ENCODE data around the gene UPK1A. TPM values are rescaled to one million over a fixed set of nuclear protein-coding genes. Genes with fewer than 3 reads are reported as not detected.

UPK1A gene
- total RNA-seq, 1 experiment from 2014 or later, result 0.69 TPM

DNA sequence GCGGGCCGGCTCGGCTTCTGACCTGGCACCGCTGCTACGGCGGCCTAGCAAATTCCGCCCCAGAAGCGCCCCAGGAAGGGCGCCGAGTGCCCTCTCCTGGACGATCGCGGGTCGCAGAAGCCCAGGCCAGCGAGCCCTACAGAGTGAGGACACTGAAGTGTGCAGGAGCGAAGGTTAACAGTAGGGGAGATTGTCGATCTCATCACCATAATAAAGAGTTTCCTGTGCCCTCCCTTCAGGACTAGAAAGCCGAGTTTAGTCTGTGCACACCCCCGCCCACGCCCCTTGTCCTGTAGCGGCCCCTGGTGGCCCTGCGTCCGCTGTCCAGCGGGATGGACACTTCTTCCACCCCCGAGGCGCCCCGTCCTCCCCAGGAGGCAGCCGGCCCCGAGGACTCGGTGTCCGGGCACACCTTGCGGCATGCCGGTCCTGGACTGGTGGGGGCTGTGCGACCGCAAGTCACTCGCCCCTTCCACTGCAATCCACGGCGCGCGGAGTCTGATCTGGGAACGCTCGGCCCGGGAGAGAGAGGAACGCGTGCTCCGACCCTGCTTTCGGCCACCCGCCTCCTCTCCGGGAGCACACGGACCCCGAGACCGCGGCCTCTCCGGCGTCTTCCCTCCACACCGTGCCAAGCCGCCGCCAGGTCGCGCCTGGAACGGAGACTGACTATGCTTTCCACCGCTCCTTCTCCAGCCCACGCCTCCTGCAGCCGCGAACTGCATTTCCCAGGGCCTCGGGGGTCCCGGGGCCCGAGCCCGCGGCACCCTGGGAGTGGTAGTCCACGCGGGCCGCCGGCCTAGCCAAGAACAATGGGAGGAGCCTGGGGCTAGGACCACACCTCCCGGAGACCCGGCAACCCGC lies 50.7 kb downstream of the UPK1A start:
- peak overlapping the region; percentile 85 for H3K27ac ChIP-seq (ENCODE audit: low read depth, low read length)
- H2AFZ ChIP-seq (ENCODE audit: low read depth, low read length, poor library complexity, severe bottlenecking), result peak overlapping the region; percentile 28
- H3K4me3 ChIP-seq (replicated peaks in 1 of 2; ENCODE audit: low read depth in 1 of 2, low read length in 2 of 2), result peak overlapping the region; percentile 89 to 94
- H4K20me1 ChIP-seq (ENCODE audit: insufficient read depth), result no peaks in the 10 kb centered on the region
- peaks cover 16 to 31% of the 10 kb centered on the region in 2 experiments for H3K4me1 ChIP-seq (ENCODE audit: control insufficient read depth in 1 of 2, insufficient read depth in 2 of 2, low read length in 2 of 2)
- no peaks in the 10 kb centered on the region for H3K27me3 ChIP-seq (ENCODE audit: insufficient read depth, low read length)
- ChIA-PET POLR2A (no interaction called here), RAD21 (ENCODE audit: low non-redundant PET in 1 of 2, low total read pairs in 2 of 2, uncharacterized antibody in 2 of 2, unreplicated experiment in 2 of 2) (no interaction called here), CTCF (no interaction called here)
- H3K36me3 ChIP-seq (ENCODE audit: control insufficient read depth in 1 of 2, insufficient read depth in 2 of 2, low read length in 2 of 2), result peaks cover 9 to 17% of the 10 kb centered on the region in 2 experiments; a peak in 3 of 4 replicates
- peak; percentile 84 for ATAC-seq
- H3K4me2 ChIP-seq (ENCODE audit: low read length), result peak overlapping the region; percentile 81
- H3K9ac ChIP-seq (ENCODE audit: low read length), result peak overlapping the region; percentile 91
- no peak for TF ChIP-seq EZH2 (IDR thresholded peaks at IDR 0.05)
- TF ChIP-seq SP1 (IDR thresholded peaks at IDR 0.05; ENCODE audit: low read depth), result peak; percentile 20; the same call in 1 of the 2 replicates
- TF ChIP-seq RAD21 (IDR thresholded peaks at IDR 0.05; ENCODE audit: low read depth), result peak; percentile 90
- TF ChIP-seq POLR2AphosphoS5 (IDR thresholded peaks at IDR 0.05; ENCODE audit: low read depth, low read length), result peak; percentile 55
- TF ChIP-seq ELF1 (IDR thresholded peaks at IDR 0.05; ENCODE audit: borderline replicate concordance, low read depth), result no peak; the same call in 1 of the 2 replicates
- peak; percentile 97 for TF ChIP-seq EGR1 (IDR thresholded peaks at IDR 0.05; ENCODE audit: low read depth)
- TF ChIP-seq YY1 (IDR thresholded peaks at IDR 0.05; ENCODE audit: extremely low read depth, insufficient replicate concordance, low read depth, low read length), result peak; percentile 55
- peak; percentile 77 for TF ChIP-seq ZFX (IDR thresholded peaks at IDR 0.05)
- peak; percentile 51 for TF ChIP-seq SIN3A (IDR thresholded peaks at IDR 0.05; ENCODE audit: low read depth)
- TF ChIP-seq POLR2A (IDR thresholded peaks at IDR 0.05; ENCODE audit: borderline replicate concordance, extremely low read depth, insufficient read depth, insufficient read length), result no peak
- TF ChIP-seq, protein P1, sequence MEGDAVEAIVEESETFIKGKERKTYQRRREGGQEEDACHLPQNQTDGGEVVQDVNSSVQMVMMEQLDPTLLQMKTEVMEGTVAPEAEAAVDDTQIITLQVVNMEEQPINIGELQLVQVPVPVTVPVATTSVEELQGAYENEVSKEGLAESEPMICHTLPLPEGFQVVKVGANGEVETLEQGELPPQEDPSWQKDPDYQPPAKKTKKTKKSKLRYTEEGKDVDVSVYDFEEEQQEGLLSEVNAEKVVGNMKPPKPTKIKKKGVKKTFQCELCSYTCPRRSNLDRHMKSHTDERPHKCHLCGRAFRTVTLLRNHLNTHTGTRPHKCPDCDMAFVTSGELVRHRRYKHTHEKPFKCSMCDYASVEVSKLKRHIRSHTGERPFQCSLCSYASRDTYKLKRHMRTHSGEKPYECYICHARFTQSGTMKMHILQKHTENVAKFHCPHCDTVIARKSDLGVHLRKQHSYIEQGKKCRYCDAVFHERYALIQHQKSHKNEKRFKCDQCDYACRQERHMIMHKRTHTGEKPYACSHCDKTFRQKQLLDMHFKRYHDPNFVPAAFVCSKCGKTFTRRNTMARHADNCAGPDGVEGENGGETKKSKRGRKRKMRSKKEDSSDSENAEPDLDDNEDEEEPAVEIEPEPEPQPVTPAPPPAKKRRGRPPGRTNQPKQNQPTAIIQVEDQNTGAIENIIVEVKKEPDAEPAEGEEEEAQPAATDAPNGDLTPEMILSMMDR (IDR thresholded peaks at IDR 0.05 in 2 of 3, conservative IDR thresholded peaks at IDR 0.05 in 1 of 3; ENCODE audit: borderline replicate concordance in 1 of 3, insufficient read depth in 1 of 3, low read depth in 2 of 3, low read length in 2 of 3), result peak; percentile 74 to 99 (median 87)
- intact Hi-C loops (cut with micrococcal nuclease), result loop anchor here (1.0 to 10.0 kb wide), 5 partner anchors 23 to 362 kb away; partner anchors contain the start of gene FFAR3
- H3K9me2 ChIP-seq (ENCODE audit: insufficient read depth), result no peaks in the 10 kb centered on the region
- peaks cover 40% of the 10 kb centered on the region for H3K79me2 ChIP-seq (ENCODE audit: insufficient read depth, low read length)
- peak; percentile 88 for DNase-seq (ENCODE audit: low read depth, low spot score)
- no peaks in the 10 kb centered on the region for H3K9me3 ChIP-seq (ENCODE audit: control insufficient read depth in 1 of 2, insufficient read depth in 1 of 2, low read depth in 1 of 2, low read length in 2 of 2)
- BruUV-seq (replicated peaks), result TSS peak; percentile 63

Measured in HCT116 (cell line).